IPS DF 19.7 (cell line): ENCODE results near the gene SLC6A17.

Experiments
- DNase-seq: peaks from one replicate; pipeline ENCODE4 v3.0.0-alpha.2; 2013; ENCODE audit warnings: low read depth, low spot score

Gene SLC6A17

DNA sequence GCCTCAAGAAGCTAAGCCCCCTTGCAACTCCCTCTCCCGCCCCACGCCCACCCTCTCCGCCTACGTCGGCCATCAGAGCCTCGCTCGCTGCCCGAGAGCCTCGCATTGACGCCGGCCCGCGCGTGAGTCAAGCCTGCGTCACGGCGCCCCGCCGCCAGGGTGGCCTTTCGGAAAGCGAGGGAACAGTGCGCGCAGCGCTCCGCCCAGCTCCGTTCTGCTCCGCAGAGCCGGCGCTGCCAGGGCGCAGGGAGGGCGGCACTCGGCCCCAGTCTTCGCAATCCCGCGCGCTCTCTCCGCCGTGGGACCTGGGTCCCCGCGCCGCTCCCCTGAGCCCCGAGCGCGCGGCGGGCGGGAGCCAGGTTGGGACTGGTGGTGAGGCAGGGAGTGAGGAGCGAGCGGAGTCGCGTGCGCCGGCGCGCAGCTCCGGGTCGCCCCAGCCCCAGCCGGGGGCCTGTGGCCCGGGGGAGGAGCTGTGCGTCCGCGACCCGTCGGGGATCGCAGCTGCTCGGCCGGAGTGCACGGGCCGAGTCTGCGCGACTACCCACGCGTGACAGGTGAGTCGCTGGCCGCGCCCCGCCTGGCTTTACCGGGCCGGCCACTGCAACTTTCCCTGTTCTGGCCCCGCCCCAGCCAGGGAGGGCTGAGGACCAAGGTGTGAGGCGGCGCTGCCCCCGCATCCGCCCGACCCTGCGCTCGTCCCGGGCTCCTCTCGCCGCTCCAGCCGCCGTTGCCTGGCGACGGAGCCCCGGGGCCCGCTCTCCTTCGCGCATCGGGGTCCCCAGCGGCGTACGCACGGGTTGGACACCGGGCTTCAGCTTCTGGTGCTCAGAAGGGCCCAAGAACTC lies at the start of gene SLC6A17:
Gene SLC6A17 (plus strand): TSS at position 165 of the 845 bp plus-strand sequence. CDS start 16,436 bp downstream, outside the sequence.
- no peak for DNase-seq

DNA sequence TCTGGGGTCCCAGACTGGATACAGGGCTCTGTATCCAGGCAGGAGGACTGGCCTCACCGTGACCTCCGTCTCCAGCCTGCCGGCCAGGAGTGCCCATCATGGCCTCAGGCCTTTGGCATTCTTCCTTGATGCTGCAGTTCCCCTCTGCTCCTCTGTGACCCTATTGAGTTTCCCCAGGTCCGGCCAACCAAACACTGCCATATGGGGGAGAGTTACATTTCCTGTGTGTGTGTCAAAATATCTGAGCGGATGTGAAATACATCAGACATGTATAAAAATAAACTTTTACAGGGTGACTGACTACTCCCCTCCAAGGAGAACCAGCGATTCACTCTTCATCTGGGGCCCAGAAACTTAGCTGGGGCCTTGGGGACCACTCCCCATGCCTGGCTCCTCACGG lies 48.2 kb upstream of the SLC6A17 start:
- no peak for DNase-seq

DNA sequence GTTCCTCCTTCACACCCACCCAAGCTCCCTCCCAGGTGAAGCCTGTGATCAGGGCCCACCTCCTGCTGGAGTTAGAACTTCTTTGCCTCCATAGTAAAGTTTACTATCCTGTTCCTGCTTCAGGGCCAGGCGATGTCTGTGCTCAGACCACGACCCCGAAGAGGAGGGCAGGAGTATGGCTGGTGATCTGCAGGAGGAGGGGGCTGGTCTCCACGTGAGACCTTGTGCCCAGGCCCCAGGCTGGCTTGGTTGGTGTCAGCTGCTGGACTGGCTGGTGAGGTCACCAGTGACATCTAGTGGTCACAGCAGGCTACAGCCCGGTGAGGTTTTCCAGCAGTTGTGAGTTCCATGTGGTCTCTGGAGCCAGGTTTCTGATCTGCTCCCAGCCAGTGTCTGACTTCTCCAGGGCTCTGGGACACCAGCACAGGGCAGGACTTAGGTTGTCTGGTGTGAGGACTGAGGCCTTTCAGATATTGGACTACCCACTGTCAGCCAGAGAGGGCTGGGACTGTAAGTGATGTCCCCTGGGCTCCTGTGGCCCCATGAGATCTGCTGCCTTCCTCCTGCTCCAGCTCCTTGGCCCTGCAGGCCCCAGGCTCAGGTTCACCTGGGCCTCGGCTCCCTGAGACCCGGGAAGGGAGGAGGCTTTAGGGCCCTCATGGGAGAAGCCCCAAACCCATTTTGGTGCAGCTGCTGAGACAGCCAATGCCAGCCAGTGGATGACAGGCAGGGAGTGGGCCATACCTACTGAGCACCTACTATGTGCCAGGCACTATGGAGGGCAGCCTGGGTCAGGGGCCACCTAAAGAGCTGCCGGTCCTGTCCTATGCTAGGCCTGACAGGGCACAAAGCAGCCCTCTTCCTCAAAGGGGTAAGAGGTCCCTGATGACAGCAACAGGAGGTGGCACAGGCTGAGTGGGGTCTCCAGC lies 44.0 kb upstream of the SLC6A17 start:
- peak; percentile 52 for DNase-seq

DNA sequence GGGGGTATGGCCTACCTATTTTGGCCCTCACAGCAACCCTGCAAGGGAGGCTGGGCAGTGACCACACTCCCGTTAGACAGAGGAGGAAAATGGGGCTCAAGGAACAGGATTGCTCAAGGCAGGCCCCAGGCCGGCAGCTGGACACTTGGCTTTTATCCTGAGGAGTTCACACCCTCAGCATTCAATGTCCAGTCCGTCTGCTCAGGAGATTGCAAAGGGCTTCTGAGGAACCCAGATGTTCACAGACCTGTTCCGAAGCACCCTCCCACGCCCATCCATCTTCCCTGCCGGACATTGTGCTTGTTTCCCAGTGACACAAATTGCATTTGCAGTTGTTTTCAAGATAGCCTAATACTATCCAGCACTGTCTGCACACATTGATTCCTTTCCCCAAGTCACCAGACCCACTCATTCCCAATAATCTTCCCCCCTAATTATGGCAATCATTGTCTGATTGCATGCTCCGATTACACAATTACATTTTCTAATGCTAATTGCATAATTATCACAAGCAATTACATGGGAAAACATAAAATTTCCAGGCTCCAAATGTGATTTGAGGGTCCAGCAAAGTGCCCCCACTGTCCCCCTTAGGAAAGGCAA lies 42.3 kb upstream of the SLC6A17 start:
- no peak for DNase-seq

DNA sequence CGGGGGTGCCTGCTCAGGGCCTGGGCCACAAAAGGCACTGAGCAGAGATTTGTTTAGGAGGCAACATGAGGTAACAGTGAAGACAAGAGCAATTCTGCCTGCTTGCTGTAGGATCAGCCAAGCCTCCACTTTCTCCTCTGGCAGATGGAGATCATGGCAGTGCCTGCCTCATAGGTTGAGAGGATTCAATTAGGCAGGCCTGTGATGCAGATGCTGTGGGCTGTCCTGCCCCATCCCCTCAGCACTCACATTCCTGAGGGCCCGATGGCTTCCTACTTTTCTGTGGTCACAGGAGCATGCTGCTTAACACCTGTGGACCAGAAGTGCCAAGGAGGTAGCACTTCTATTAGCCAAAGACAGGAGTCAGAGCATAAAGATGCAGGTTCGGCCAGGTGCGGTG lies 39.2 kb upstream of the SLC6A17 start:
- DNase-seq, result no peak

DNA sequence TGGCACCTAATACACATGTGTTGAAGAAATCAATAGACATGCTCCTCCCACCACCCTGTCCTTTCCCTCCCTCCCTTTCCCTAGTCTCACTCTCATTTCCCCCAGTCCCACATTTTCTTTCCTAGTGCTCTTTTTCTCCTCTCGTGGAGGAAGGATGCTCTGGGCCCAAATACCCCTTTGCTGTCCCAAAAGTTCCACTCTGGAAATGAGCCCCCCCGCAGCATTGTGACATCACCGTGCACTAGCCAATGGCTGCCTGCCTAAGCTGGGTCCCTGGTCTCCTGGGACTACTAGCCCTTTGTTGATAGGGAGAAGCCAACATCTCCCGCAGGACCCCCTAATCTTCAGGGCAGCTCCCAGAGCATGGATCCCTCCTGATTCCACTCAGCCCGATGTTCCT lies 38.2 kb upstream of the SLC6A17 start, which contains the start of gene UBL4B:
Gene UBL4B (plus strand): TSS at position 301 of the 400 bp plus-strand sequence. CDS start 92 bp downstream, at position 393.
- DNase-seq, result no peak

DNA sequence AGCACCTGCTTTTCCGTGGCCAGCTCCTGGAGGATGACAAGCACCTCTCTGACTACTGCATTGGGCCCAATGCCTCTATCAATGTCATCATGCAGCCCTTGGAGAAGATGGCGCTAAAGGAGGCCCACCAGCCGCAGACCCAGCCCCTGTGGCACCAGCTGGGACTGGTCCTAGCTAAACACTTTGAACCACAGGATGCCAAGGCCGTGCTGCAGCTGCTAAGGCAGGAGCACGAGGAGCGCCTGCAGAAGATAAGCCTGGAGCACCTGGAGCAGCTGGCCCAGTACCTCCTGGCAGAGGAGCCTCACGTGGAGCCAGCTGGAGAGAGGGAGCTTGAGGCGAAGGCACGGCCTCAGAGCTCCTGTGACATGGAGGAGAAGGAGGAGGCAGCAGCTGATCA lies 37.6 kb upstream of the SLC6A17 start:
- DNase-seq, result no peak

DNA sequence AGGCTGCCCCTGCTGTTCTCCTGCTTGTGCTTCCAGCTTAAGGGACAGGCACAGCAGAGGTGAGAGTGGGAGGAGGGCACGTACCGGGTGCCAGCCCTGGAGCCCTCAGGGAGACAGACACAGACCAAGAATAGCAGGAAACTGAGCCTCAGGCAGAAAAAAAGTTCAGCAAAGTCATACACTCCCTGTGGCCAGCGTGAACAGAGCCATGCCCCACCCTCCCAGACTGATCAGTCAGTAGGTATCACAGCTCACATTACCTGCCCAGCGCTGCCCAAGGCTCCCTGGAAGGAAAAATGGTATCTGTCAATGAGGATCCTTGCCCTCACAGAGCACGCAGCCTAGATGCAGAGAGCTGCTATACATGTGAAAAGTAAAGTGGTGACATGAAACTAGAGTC lies 36.7 kb upstream of the SLC6A17 start:
- DNase-seq, result no peak

DNA sequence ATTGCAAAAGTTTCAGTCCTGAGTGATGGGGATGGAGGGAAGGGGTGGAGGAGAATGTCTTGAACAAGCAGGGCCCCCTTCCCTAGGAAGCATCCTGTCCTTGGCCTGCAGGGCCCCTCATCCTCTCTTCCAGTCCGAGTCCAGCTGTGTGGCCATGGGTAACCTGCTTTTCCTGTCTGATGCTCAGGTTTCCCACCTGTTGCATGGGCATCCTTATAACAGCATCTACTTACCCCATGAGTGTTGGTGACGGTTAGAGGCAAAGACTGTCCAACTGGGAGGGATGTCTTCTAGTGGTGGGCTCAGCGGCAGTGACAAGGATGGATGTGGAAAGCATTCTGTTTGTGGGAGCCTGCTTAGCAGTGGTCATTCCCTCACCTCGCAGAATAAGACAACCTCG lies 36.1 kb upstream of the SLC6A17 start:
- DNase-seq, result no peak

DNA sequence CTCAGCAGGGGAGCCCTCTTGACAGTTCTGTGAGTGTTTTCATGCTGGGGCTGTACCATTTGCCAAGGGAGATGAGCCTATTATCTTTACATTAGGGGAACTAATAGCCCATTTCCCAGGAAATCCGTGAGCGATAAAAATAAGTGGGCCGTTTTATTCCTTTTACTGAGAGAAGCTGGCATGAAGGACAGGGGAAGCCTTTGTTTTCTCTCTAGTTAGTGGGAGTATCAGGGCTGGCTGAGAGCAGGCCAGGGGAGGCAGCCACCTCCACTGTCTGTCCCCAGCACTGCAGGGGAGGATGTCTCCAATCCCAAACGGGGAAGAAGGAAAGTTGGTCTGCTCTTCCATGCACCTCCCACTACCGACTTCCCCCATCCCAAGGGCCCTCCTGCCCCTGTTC lies 35.5 kb upstream of the SLC6A17 start:
- DNase-seq, result no peak

DNA sequence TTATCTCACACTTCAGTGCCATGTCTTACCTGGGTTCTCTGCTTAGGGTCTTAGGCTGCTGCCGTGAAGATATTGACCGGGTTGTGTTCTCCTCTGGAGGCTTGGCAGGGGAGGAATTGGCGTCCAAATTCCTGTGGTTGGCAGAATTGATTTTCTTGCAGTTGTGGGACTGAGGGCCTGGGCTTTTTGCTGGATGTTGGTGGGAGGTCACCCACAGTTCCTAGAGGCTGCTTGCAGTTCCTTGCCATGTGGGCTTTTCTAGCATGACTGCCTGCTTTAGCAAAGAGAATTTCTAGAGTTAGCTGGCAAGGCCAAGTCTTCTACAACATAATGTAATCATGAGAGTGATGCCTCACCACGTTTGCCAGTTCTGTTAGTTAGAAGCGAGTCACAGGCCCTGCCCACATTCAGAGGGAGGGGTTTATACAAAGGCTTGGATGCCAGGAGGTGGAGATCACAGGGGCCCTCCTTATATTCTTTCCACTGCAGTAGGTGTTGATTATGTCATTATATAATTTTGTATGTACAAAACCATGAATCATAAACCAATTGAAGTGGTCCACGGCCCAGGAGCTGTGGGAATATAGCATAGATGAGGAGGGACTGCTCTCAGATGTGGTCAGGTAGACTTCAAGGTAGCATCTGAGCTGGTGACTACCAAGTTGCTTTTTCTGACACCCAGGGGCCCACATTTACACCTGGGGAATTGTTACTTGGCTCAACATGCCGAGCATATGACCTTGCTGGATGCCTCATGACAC lies 31.5 kb upstream of the SLC6A17 start:
- DNase-seq, result no peak

DNA sequence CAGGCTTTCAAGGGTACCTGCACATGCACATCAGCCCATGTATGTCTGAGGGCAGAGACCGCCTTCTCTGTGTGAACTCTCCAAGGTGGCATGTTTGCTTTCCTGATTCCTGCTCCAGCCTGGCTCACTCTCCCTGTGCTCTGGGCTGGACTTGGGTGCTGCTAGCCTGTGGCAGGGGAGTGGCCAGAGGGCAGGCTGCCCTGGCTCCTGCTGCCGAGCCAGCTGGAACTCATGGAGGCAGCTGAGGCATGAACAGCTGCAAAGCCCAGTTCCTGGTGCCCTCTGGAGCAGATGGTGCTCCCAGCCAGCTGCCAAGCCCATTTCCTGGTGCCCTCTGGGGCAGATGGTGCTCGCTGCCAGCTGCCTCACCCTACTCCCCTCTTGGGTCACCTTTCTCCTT lies 30.5 kb upstream of the SLC6A17 start:
- DNase-seq, result no peak

DNA sequence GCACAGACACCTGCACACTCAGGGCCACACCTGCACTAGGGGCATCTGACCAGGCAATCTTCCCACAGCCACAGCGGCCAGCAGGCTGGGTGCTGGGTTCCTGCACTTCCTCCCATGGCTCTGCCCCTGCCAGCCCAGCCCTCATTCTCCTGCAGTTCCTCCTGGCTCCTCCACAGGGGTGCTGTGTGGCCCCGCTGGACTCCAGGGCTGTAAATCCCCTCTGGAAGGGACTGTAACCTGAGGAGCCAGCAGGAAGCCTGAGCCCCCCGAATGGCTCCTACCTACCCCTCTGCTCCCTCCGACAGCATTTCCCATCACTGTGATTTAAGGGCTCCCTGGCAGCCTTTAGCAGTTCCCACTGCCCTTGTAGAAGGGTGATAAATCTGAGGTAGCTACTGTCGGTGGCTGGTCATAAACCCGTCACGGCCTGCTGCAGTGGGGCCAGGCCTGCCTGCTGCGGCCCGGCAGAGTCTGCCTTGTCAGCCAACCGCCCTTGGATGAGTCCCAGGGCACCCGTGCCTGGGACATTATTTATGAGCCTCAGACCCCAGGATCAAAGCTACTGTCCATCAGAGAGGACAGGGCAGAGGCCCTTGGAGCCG lies 29.2 kb upstream of the SLC6A17 start:
- DNase-seq, result no peak

DNA sequence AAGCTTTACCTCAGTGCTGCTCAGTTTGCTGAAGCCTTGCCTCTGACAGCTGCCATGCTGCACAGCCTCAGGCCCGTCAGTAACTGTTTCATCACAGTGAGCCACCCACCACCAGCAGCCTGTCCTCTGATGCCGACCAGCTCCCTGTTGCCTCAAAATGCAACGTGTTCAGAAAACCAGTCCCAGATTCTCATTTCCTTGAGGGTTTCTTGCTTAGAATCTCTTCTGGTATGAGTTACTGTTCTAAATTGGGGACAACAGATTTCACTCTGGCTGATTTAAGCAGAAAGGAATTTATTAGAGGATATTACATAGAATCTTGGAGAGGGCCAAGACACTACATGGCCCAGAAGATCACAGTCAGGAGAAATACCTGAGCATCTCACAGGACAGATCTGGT lies 27.1 kb upstream of the SLC6A17 start:
- no peak for DNase-seq

DNA sequence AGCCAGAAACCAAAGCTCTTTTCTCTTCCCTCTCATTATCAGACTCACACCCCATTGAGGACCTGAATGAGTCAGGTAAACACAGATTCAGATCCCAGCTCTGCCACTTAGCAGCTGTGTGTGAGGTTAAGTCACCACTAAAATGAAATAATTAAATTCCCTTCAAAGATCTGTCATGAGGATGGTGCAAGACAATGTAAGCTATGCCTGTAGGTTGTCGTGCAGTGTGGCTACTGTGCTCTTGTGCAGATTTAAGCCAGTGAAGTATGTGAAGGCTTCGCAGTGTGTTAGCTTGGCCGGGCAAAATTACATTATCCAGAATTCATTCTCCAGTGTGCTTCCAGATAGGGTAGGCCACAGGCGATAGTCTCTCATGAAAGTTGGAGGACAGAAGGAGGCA lies 24.5 kb upstream of the SLC6A17 start:
- DNase-seq, result no peak

DNA sequence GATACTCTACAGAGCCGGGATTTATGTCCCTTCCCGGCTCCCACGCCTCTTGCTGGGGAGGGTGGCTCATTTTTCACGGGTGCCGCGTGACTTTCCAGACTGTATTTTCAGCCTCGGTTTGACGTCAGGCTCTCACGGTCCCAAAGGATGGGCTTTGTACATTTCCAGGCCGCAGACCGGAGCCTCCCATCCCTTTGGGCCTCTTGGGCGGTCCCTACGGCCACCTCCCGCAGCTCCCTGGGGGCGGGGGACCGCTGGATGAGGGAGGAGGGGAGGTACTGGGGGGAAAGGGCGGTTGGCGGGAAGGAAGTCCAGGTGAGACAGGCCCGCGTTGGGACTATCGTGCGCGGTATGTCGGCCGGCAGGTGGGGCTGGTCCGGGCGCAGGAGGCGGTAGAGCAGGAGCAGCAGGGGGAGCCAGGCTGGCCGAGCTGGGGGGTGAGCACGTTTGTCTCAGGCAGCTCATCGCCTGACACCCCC lies 20.1 kb upstream of the SLC6A17 start:
- no peak for DNase-seq

DNA sequence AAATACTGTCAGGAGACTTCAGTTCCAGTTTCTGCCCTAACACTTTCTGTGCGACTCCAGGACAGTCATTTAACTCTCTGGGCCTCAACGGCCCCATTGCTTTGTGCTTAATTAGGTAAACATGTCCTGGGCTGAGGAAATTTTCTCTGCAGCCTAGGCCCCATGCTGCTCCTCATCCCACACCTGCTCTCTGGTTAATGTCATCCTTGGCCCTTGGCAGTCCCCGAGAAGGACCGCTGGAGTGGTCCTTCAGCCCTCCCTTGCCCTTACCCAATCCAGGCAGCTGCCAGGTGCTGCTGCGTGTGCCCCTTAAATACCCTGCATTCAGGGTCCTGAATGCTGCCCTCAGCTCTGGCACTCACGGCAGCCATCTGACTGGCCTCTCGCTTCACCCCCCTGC lies 19.3 kb upstream of the SLC6A17 start:
- DNase-seq, result no peak

DNA sequence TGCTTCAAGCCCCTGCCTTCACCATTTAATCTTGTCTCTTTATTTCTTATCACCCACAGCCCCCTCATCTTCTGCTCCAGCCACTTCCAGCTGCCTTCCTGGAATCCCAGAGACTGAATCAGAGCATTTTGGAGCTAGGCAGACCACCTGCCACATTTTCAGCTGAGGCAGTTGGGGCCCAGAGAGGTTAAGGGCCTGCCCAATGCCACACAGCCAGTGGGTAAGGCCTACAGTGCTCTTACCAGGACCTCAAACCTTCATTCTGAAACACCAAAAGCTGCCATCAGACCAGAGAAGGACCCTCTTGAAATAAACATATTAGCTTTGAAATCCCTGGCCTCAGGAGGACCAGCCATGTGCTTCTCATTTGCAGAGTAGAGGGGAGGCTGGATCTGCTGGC lies 17.6 kb upstream of the SLC6A17 start:
- DNase-seq, result no peak

DNA sequence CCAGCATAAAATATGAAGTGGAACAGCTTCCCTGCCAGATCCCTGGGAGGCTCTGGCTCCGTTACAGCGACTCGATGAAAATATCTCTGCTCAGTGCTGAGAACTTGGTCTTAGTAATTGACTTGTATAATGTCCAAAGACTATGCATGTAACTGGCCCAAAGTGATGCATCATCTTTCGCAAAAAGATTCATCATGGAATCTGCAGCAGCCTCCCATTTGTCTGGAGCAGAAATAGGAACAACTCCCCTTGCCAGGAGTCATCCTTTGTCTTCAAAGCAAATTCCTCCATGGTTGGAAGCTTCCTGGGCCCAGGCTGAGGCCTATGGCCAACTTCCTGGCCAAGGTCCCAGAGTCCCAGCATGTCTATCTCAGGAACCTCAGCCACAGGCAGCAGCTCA lies 16.9 kb upstream of the SLC6A17 start:
- DNase-seq, result no peak

DNA sequence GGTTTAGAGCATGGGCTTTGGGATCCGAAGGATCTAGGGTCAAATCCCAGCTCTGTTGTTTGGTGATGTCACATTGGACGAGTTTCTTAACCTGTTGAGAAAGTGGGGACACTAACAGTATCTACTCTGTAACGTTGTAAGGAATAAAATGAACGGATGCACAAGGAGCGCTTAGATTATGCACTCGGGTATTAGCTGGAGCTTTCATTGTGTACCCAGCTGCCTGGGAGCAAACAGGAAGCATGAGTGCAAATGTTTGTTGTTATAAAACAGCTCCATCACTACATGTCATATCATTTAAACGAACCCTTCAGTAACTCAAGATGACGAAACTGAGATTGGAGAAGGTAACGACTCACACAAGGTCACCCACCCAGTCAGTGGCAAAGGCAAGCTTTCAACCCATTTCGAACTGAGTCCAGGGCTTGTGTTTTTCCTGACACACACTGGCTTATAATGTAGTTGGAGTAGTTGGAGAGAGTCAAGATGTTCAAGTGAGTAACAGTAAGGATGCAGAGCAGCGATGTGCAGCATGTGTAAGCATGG lies 16.2 kb upstream of the SLC6A17 start:
- no peak for DNase-seq

DNA sequence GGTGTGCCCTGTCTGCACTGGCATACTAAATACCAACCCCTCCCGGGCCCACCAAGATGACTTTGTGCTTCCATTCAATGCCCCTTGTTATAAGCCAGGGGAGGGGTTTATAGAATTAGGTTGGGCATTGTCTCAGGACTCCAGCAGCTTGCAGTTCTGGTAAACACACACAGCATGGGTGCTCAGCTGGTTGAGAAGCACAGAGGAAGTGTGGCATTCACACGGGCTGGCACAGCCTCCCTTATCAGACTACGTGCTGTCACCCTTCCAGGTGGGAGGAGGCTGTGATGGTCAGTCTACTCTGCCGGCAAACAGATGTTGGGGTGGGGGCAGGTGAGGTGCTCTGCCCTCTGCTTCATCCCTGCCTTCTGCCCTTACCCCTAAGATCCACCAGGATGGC lies 15.0 kb upstream of the SLC6A17 start:
- no peak for DNase-seq
